HG03558 (cell line): ENCODE measurements around the gene CELSR3.
A peak's percentile ranks its signal among the peaks of the same experiment; 100 is the strongest.

Source experiments
- ATAC-seq: cut with Tn5 transposase; IDR thresholded peaks from one replicate; pipeline ENCODE4 v1.9.1; 2021; ENCODE audit warnings: moderate number of reproducible peaks; ENCODE audit not compliant: unreplicated experiment; ENCODE audit errors: extremely low read depth

Gene CELSR3

DNA sequence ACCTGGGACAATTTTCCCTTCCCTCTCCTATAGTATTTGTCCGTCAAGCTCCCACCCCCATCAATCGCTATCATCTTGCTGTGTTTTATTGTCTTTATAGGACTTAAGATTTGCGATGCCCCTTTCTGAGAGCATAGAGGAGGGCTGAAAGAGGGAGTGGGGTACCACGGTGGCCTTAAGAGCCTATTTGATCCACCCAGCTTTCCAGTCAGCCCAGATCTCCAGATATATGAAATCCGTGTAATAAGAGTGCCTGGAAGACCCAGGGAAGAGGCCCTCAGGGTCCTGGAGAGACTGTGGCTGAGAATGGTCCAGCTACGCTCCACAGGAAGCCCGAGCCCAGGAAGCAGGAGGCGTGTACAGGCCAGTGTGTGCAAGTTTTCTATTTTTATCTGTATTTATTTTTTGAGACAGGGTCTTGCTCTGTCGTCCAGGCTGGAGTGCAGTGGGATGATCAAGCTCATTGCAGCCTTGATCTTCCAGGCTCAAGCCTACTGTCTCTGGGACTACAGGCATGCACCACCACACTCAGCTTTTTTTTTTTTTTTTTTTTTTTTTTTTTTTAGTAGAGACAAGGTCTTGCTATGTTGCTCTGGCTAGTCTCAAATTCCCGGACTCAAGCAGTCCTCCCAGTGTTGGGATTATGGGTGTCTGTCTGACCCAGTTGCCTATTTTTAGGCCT is 24.0 kb upstream of the CELSR3 start:
- ATAC-seq: no peak

DNA sequence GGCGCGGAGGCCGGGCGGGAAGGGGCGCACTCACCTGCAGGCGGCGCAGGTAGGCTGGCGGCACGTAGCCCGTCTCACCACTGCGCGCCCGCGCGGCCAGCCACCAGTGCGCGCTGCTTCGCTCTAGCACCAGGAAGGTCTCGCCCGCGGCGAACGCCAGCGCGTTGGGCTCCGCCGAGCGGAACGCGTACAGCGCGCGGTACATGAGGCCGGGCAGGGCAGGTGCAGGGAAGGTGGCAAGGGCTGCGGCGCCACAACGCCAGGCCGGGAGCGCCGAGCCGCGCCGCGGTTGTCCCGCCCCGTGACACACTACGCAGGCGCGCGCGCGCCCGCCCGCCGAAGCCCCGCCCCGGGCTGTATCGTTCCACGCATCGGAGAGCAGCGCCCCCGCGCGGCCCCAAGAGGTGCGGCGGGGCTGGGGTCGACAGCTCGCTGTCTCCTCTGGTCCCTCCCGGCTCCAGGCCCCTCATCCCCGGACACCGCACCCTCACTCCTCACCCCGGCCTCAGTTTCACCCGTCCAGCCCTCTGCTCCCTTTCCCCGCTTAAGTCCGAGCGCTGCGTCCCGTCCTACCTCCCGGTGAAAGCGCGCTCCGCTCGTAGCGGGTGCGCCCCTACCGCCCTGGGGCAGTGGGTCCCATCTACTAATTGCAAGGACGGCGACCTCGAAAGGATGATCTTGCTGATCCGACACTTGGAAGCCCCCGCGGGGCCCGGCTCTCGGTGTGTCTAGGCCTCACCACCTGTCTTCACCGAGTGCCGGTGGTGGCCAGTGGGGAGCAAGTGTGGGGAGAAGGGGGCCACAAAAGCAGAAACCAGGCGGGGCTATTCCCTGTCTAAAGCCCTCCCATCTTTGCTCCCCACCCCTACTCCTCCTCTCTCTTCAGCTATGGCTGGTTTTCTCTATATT is 23.2 kb upstream of the CELSR3 start, which contains the start of gene NCKIPSD:
Gene NCKIPSD, minus strand, starts transcription at position 313 of the 909 bp plus-strand sequence. Its CDS starts 108 bp downstream, at position 205.
- ATAC-seq: peak; percentile 50

DNA sequence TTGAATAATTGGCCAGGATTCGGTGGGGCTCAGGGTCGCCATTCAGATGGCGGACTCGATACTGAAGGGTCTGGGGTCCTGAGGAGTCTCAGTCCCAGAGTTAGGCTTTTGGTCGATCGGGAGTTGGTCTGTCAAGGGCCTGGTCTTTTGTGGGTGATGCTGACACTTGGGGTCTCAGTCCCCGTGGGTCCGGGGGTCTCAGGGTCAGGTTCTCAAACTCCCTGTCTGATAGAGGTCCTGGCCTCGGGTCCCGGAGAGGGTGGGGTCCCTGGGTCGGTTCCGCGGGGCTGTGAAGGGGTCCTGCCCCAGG is 22.6 kb upstream of the CELSR3 start:
- ATAC-seq: no peak

DNA sequence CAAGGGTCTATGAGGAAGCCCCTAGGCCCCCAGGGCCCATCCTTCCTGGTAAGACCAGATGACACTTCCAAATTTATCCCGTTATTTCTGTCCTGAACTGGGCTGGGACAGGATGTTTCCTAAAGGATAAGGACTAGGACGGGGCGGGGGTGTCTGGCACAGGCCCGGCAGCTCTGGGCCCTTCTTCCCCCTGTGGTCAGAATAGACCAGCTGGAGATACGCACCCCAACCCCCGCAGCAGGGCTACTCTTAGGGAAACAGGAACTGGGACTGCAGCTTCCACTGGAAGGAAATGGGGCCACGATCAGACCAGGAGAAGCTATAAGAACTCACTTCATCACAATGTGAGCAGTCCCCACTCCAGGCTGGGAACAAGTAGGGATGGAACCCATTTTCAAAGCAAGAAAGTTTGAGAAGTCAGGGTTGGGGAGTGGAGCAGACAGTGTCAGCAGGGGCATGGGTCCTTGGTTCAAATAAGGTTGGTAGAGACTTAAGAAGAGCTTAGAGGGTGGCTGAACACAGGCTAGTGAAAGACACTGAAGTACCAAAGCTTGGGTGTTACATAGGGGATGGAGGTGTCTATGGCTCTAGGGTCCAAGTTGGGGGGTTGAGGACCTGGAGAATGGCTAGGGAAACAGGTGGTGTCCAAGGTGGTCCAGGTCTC is 21.9 kb upstream of the CELSR3 start:
- no peak for ATAC-seq

DNA sequence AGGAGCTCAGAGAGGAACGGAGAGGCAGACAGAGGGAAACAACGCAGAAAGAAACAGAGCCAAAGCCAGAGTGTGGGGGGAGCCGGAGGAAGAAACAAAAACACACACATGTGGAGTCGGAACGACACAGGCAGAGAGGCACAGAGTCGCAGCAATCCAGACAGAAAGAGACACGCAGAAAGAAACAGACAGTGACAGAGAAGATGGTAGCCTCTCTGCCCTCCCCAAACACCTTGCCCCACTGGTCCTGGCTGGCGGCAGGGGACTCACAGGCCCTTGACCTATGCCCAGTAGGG is 21.3 kb upstream of the CELSR3 start:
- ATAC-seq: no peak

DNA sequence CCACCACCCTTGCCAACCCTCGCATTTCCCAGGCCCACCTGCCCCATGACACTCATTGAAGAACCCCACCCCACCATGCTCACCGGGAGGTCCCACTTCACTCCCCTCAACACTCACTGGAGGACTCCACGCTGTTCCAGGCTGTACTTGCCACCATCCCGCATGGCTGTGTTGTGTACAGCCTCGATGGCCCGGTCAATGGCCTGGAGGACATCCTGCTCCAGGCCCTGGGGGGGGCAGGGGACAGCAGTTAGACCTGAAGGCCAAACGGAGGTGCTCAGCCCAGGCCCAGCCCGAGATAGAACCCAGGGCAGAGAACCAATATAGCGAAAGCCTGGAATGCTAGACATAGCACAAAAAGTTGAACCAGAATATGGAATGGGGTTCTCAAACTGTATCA is 20.1 kb upstream of the CELSR3 start:
- ATAC-seq: no peak

DNA sequence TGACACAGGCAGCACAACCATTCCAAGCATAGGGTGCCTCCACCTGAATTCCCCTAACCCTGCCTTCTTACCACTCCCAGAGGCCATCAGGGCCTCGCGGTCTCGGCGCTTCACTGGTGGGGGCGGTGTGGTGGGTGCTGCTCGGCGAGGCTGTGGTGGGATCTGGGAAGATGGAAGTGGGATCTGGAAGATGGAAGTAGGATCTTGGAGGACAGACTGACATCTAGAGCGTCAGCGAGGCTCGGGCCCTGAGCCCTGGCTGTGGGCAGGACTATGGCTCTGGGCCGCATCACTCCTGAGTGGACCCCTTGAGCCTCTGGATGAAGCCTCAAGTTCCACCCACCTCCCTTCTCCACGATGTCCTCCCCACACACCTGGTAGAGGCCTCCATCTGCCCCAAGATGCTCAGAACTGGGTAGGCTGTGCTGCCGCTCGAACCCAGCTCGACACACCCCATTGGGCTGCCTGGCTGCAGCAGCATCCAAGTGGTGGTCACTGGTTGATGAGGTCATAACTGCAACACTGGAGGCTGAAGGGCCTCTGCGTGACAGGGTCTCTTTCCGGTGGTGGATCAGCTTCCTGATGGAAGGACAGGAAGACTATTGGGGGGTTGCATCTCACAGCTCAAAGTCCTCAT is 19.4 kb upstream of the CELSR3 start:
- no peak for ATAC-seq

DNA sequence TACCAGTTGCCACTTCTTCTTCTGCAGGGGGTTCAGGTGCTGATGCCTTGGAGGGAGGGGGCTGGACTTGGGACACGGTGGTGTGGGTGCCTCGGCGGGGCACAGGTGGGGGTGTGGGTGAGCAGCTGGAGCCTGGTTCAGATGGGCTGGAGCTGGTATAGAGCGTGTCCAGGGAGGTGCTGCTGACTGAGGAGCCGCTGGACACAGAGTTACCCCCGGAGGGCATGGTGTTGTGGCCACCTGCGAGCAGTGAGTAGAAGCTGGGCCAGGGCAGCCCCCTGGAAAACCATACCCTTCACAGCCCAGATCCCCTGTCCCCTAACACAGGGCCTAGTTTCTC is 18.8 kb upstream of the CELSR3 start:
- ATAC-seq: no peak

DNA sequence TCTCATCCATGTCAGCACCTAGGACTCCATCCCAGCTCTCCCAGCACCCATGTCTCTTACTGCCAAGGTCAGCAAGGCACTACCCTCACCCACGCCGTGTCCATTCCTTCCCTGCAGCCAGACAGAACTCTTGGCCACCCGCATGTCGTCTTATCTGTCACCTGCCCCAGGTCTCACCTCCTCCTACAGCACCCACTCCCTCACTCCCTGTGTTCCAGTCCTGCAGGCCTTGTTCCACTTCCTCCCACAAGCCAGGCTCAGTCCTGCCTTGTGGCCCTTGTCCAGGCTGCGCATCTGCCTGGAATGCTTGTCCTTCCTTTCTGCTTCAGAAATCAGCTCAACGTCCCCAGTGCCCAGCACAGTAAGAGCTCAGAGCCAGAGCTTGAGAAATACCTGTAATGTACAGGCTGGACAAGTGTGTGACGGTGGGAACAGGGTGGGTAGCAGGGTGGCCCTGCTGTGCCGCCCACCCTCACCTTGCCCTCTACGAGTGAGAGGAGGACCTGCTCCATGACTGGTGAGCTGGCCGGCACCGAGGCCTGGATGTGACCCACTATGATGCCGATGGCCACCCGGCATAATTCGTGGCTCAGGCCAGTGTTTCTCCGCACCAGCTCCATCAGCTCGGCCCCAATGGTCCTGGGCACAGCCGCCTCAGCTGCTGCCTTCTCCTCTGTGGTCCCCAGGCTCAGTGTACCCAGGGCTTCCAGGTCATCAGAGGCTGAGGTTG is 18.3 kb upstream of the CELSR3 start:
- no peak for ATAC-seq

DNA sequence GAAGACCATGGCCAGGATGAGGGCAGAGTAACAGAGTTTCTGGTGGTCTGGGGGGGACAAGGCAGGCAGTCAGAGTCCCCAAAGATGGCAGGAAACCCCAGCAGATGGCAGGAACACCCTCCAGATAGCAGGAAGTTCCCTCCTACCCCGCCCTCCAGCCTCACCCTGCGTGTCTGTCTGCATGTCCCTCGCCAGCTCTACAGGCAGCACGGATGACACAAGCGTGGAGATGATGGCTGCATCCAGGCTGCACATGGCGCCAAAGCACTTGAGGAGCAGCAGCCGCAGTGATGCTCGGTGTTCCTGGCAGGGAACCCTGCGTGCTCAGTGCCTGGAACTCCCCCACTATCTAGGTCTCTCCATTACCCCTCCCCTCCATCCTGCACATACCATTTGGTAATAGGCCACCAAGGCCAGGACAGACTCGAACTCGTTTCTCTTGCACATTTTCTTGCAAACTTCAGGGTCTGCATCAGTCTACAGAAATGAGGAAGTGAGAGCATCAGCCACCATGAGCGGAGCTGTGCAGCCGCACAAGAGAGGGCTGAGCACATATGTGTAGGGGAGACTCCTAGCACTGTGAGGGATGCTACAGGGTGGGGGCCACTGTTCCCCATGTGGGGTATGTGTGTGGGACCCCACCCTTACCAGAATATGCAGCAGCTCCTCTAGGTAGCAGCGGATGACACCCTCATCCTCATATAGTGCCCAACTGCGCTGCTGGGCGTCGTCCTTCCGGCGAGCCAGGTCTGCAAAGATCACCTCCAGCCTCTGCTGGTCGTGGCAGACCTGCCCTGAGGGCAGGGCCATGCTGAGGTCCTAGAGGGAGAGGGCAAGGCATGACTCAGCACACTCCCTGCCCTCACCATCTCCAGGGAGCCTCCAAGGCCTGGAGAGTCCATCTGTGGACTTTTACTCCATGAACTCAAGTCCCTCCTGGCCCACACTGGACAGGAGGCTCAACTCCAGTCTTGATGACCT is 17.0 kb upstream of the CELSR3 start:
- ATAC-seq: no peak

DNA sequence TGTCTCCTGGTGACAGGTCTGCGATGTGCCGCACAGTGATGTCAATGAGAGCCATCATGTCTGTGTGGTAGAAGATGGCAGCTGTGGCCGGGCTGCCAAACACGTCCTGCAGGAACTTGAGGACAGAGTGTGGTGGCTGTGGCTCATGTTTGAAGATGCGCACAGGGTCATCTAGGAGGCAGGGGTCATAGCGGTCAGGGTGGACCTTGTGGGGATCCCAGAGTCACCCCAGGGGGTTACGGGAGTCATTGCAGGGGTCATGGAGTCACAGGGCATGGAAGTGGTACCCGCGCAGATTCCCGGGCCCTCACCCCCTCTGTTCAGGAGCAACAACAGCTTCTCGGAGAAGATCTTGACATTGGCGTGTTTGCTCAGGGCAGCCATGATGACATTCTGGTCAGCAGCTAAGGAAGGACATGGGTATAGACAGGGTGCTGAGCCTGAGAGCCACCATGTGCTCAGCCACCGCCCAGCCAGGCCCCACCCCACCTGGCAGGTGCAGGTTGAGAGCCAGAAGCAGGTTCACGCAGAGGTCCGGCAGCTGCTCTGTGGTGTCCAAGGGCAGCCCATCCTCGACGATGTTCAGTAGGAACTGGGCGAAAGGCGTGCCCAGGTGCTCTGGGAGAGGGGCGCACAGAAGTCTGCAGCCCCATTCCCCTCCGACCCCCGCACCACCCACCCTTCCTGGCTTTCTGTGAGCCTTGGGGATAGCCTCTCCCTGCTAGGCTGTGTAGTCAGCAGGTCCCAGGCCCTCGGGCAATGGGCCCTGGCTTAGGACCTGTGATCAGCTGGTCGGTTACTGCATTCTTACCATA is 16.1 kb upstream of the CELSR3 start:
- no peak for ATAC-seq

DNA sequence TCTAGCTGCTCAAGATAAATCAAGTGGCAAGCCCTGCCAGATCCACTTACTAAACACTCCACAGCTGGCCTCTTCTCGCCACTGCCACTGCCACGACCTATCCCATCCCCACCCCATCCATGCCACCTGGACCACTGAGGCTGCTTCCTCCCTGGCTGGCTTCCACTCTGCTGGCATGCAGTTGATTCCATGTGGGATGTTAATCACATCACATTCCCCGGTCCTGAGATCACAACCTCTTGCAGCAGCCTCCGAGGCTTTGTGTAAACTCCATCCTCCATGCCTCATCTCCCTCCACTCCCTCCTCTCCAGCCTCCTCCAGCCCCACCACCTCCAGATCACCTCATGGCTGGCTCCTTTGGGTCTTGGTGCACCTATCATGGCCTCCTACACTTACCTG is 15.4 kb upstream of the CELSR3 start:
- no peak for ATAC-seq

DNA sequence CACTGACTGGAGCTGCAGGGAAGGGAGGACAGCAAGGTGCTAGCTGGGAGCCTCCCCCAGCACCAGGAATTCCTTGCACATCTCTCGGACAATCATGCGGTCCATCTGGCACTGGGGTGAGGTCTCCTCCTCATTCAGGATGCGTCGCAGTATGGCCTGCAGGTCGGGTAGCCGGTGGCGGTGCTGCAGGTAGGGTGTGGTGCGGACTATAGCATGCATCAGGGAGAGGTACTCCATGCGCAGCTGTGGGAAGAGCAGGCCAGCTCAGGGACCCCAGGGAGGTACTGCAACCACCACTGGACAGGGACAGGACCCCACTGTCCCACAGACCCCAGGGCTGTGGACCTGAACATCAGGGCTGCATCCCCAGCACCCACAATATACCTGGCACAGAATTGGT is 11.8 kb upstream of the CELSR3 start:
- ATAC-seq: no peak

DNA sequence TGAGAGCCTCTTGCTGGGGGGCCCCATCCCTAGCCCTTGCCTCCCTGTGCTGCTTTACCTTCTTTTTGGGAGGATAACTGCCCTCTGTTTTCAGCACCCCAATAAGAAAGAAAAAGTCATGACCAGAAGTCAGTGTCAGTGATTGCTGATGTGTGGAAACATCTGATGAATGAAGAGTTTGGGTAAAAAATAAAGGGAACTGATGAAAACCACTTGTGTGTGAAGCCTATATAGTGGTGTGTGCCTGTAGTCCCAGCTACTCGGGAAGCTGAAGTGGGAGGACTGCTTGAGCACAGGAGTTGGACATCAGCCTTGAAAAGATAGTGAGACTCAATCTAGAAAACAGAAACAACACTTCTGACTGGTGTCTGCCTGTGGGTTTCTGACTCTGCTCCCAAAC is 9.8 kb upstream of the CELSR3 start:
- ATAC-seq: no peak

DNA sequence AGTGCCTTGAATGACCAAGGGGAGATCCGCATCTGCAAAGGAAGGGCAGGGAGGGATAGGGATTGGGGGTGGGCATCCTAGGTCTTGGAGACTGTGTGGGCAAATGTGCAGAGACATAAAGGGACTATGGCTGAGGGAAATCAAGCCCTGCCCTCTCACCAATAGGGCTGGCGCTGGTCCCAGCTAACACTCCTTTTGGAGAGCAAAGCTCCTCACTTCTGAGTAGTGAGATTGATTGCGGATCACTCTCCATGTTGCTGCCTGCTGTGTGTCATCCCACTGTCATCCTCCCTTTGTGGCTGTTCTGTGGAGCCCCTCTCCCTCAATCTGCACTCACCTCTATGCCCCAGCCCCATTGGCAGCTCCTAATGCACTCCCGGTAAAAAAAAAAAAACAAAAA is 2.2 kb upstream of the CELSR3 start:
- ATAC-seq: no peak

DNA sequence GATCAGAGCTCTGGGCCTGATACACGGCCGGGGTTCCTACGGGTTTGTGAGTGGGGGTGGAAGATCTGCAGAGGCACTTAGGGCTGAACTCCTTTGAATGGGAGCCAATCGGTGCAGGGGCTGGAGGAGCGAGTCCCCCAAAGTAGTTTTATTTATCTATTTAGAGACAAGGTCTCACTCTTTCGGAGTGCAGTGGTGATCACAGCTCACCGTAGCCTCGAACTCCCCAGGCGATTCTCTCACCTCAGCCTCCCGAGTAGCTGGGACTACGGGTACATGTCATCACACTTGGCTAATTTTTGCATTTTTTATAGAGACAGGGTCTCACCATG is 1.6 kb upstream of the CELSR3 start:
- no peak for ATAC-seq

DNA sequence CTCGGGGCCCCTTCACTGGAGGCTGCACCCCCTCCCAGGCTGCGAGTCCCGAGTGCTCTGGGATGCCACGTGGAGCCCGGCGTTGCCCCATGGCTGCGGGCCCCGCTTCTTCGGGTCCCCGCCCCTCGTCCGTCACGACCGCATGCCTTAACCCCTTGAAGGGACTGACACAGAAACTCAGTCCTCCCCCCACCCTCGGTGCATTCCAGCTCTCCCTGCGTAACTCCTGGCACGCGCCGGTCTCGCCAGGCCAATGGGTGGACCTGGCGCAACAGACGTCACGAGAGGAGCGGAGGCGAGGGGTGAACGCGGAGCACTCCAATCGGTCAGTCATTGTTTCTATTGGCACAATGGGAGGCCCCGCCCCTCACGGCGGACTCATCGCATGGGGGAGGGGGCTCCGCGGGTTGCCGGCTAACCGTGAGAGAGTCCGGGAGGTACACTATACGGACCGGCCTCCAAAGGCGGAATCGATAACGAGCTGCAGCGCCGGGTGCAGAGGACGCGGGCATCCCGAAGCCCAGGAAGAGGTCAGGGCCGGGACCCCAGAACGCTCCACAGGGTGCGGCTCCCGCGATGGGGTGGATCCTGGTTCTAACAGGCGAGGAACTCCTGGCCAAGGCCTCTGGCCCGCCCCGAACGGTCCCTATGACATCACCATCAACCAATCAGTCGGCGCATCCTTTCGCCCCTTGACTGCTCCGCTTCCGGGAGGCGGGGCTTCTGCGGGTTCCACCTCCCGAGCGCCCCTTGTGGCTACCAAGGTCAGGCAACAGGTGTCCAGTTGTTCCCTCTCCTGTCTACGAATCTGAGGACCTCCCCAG is 1.0 kb upstream of the CELSR3 start:
- ATAC-seq: peak; percentile 48
